NCI-H128 (cell line): ENCODE measurements around the gene FGFRL1.
A peak's percentile ranks its signal among the peaks of the same experiment; 100 is the strongest.
"Not testable (repeated sequence)": the region's sequence is repeated elsewhere in the genome, so short reads cannot be mapped to it uniquely, and the experiment has no call there.

Experiments
- DNase-seq: peaks from one replicate; lab custom pipeline; 2025; ENCODE audit not compliant: unreplicated experiment; lab: John Stamatoyannopoulos, UW

FGFRL1 gene

GRCh38 chr4:972651-973424, 38.6 kb upstream of the FGFRL1 start:
- no peak for DNase-seq

DNA sequence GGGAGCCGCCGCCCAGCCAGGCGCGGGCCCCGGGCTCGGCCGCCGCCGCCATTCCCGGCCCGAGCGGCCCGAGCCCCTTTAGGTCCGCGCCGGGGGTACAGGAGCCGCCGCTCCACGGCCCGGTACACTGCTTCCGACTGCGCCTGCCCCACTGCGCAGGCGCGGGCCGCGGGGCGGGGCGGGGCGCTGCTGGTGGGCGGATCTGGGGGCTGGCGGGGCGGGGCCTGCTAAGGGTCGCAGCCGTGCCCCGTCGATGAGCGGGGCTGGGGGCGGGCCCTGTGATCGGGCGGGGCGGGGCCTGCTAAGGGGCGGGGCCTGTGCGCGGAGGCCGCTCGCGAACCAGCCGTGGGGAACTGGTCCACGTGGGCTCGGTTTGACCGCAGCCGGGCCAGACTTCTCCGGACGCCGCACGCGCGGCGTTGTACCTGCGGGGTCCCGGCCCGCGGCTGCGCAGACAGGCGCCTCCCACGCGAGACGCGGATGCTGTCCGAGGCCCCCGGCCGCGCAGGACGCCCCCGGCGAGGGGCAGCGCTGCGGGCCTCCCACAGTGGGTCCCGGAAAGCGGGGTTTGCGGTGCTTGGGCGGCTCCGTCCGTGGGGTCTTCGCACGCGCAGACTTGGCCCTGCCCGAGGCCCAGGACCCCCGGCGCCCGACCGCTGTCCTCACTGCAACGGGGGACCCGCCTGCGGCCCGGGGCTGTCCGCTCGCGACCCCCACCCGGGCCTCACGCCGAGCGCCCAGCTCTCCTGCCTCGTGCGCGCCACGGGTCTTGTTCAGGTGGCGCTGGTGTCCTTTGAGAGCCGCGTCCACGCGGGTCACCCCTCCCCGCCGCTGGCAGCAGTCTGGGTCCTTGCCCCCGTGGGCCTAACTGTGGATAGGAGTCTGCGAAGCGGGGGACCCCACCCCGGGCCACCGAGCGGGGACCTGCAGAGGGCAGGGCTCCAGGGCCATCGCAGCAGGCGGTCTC, 37.7 kb upstream of the FGFRL1 start, which contains the start of gene DGKQ:
Gene DGKQ, minus strand, starts transcription at position 139 of the 967 bp plus-strand sequence. Its CDS starts 87 bp downstream, at position 52.
- peak; percentile 4 for DNase-seq

DNA sequence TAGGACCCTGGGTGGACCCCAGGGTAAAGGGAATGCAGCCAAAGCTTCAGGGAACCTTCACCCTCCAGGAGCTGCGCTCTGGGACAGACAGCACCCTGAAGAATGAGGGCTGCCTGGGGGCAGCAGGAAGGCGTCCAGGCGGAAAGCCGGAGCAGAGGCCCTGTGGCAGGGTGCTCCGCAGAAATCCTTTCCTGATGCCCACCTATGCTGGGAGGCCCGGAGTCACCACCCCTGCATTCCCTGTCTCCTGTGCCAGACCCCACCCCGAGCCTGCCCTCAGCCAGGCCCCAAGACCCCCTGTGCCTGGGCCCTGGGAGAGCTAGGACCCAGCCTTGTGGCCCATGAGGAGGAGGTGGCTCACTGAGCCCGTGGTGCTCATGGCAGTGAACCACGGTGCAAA, 36.8 kb upstream of the FGFRL1 start:
- no peak for DNase-seq

DNA sequence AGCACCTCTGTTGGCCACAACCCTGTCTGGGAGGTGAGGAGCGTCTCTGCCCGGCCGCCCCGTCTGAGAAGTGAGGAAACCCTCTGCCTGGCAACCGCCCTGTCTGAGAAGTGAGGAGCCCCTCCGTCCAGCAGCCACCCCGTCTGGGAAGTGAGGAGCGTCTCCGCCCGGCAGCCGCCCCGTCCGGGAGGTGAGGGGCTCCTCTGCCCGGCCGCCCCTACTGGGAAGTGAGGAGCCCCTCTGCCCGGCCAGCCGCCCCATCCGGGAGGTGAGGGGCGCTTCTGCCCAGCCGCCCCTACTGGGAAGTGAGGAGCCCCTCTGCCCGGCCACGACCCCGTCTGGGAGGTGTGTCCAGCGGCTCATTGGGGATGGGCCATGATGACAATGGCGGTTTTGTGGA, 35.4 kb upstream of the FGFRL1 start:
- DNase-seq, result not testable (repeated sequence)

DNA sequence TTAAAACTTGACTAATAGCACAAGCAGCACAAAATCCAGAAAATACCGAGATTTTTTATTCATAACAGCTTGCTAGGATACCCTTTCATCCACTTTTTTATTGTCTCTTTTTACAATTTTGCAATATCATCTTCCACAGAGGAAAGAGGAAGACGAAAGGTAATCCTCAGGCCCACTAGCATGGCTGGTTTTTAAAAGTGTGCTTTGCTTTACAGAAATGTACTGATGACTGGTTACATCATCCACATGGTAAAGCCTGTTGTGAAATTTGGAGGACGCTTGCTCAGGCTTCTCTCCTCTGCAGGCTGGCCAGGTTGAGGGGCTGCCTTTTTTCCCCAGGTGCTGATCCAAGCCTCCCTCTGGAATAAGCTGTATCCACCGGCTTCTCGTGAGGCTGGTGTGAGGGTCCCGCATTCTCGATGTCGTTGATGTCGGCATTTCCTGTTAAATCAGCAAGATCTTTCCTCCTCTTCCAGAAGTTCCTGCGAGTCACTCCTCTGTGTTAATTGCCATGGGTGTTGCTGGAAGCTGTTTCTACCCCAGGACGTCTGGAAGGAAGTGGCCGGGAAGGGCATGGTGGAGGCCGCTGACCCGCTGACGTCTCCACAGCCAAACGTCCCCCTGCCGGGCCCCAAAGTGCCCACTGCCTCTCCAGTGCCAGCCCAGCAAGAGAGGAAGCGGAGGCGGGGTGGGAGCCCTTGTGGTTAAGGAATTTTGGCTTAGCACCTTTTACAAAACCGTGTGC, 32.3 kb upstream of the FGFRL1 start:
- DNase-seq, result no peak

DNA sequence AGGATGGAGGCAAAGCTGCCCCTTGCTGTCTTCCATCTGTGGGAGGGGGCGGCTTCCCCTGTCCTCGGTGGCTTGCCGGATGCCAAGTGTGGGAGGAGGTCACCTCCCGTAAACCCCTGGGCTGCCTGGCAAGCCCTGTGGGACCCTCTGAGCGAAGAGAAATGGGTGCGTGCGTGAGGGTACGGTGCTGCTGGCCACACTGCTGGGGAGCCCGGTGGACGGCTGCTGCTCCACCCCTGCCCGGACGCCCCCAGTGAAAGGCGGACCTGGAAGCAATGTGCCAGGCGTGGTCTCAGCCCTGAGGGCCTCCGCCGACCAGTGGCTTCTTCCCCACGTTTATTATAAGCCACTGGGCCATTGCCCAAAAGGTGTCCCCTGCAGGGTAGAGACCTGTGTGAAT, 29.1 kb upstream of the FGFRL1 start:
- no peak for DNase-seq

DNA sequence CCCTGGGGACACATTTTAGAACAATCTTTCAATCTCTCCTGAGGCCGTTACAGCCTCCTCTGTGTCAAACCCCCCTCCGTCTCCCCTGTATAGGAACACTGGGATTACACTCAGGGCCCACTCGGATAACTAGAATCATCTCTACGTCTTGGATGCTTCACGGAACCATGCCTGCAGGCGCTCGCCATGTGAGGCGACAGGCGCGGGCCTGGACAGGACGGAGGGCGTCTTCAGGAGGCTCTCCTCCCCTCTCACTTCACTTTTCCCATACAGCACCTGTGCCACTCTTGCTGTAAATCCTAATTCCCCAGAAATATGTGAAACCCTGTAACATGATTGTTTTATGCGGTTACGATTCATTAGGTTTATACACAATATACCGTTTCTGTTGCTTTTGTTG, 28.6 kb upstream of the FGFRL1 start:
- DNase-seq, result no peak

GRCh38 chr4:984336-985054, 26.9 kb upstream of the FGFRL1 start:
- DNase-seq, result no peak

- DNase-seq, result no peak
Observed at GRCh38 chr4:985123-985830, 26.1 kb upstream of the FGFRL1 start.

DNA sequence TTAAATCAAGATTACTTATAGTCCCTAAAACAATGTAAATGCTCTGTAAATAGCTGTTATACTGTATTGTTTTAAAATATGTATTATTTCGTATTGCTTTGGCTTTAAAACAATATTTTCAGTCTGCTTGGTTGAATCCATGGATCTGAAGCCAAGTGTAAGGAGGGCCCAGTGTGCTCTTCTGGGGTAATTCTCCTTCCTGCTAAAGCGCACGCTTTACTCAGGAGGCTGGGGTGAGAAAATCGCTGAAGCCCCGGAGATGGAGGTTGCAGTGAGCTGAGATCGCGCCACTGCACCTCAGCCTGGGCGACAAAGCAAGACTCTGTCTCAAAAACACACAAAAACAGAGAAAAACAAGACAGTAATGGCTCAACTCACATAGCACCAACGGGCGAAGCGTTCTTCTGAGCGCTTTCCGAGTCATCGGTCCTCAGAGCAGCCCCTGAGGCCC, 25.0 kb upstream of the FGFRL1 start:
- DNase-seq, result no peak

DNA sequence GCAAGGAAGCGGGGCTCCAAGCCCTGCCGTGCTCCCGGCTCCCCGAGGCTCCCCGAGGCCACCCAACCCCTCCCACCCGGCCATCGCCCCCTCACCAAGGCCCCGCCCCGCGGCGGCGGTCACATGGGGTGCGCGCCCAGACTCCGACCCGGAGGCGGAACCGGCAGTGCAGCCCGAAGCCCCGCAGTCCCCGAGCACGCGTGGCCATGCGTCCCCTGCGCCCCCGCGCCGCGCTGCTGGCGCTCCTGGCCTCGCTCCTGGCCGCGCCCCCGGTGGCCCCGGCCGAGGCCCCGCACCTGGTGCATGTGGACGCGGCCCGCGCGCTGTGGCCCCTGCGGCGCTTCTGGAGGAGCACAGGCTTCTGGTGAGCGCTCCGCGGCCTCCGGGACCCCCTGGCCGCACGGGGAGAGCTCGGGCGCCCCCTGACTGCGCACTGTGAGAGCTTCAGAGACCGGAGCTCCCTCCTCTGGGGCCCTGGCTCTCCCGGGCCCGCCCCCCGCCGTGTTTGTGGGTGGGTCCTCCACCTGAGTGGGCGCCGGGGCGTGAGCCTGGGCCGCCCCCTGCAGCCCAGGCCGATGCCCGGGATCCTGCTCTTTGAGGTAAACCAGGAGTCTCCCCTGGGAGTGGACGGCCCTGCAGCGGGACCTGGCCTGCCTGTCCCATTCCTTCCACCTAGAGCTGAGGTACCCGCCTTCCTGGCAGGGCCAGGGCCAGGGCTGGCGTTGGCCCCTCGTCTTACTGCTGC, 24.4 kb upstream of the FGFRL1 start, which contains the start of gene IDUA:
Gene IDUA, plus strand, starts transcription at position 166 of the 745 bp plus-strand sequence. Its CDS starts 41 bp downstream, at position 207.
- peak; percentile 13 for DNase-seq

DNA sequence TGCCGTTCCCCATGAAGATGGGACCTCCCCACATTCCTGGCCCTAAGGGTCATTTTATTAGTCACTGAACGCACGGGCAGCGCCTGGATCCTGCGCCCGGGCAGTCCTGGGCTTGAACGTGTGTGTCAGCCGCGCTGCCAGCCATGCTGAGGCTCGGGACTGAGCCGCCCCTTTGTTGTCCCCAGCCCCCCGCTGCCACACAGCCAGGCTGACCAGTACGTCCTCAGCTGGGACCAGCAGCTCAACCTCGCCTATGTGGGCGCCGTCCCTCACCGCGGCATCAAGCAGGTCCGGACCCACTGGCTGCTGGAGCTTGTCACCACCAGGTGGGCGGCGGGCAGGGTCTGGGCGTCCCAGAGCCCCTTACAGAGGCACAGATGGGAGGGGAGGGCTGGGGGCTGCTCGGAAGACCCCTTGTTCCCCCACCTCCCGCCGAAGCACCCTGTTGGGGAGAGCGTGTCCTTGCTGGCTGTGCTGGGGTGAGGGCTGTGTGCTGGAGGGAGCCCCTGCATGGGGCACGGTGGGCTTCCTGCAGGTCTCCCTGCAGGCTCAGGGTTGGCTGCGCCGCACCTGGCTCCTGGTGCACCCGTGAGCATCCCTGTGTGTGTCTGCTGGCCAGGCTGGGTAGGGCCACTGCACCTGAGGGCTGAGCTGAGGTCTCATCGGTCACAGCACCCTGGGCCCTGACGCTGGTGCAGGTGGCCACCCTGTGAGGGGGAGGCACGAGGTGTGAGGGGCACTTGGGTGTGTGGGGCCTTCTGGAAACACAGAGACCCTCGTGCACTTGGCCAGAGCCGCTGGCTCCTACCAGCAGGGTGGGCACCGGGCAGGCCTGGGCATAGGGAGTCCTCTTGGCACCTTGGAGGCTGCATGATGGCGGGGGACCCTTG, 23.6 kb upstream of the FGFRL1 start:
- DNase-seq, result no peak

DNA sequence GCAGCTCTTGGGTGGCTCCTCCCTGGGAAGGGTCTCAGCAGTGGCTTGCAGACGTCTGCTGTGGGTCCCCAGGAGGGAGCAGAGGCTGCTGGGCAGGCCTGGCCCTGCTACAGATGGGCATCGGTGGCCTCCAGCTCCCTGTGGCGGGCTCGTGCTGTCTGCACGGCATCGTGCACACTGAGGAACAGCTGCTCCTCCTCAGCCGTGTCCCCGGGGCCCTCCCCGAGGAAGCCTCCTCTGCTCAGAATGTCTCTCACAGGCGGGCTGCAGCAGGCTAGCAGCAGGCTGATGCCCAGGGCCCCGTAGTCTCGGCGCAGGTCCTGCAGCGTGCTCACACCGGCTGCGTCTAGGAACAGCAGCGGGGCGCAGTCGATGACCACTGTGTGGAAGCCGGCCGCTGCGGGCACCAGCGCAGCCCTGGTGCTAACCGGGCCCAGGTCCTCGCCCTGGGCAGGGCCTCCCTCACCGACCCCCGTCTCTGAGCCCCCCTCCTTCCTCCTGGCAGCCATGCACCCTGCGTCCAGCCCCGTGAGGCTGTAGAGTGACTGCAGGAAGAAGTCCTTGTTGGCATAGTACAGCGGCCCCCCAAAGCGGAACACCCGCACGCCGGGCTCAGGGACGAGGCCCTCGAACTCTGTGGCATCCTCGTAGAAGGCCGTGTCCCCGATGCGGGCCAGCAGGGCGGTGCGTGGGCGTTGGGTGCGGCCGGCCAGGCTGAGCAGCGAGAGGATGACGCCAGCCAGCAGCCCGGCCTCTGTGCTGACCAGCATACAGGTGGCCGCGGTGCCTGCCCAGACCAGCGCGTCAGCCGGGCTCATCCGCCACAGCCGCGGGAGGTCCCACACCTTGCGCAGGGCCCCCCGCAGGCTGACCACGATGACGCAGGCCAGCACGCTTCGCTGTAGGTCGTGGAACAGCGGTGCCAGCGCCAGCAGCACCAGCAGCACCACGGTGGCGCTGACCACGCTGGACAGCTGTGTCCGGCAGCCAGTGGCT, 22.4 kb upstream of the FGFRL1 start:
- DNase-seq, result no peak

DNA sequence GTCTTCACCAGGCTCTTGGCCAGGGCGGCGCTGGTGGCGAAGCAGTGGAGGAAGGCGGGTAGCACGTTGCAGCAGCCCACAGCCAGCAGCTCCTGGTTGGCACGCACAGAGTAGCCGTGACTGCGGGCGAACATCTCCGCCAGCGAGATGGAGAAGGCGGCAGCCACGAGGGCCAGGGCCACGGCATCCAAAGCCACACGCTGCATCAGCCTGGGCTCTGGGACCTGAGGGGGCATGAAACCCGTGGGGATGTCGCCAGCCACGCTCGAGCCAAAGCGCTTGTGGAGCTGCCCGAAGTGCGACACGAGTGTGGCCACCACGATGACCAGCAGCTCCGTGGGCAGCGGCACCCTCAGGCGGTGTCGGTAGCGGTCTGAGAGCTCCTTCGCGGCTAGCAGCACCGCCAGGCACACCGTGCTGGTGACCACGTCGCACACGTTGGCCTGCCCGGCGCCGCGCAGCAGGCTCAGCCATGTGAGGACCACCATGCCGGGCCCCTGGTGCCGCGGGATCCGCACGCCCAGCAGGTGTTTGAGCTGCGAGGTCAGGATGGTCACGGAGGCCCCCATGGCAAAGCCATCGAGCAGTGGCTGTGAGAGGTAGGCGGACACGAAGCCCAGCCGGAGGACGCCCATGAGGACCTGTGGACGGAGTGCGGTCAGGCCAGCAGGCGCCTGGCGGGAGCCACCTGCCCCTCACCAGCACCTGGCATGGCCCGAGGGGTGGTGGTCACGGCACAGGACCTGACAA, 21.5 kb upstream of the FGFRL1 start:
- no peak for DNase-seq

DNA sequence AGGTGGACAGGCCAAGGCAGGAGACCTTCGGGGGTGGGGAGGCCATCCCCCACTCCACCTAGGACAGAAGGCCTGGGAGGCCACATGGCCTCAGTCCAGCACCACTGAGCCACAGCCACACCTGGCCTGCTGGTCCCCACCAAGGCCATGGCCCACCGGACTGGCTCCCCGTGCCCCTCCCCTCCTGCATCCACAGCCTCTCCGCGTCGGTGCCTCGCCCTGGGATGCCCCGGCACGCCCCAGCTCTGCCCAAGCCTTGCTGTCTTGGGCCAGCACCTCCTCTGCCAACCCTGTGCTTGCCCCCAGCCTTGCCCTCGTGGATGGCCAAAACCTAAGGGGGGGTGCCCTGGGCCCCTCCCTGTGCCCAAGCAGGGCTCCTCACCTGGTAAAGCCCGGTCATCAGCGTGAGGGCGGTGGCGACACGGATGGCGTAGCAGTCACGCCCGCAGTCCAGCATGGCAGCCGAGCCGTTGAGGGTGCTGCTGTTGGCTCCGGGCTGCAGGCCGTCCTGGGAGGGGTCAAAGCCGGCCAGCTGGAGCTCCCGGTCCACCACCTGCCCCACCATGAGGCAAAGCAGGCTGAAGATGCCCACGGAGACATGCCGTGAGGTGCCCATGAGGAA, 20.6 kb upstream of the FGFRL1 start:
- DNase-seq, result no peak
